GM12878 (cell line): Measurements from ENCODE around the gene PHAF1. TPM values are rescaled to one million over a fixed set of nuclear protein-coding genes. Genes with fewer than 3 reads are reported as not detected.
A peak's percentile ranks its signal among the peaks of the same experiment; 100 is the strongest.

ENCODE experiments used
- ATAC-seq: fragments of 200-7000 bp; cut with Tn5 transposase; 3 replicates; pipeline ENCODE4 v1.9.1; 2020; ENCODE audit warnings: mild to moderate bottlenecking, moderate library complexity
- BruUV-seq: library from RNA; stranded (reverse); fragments of 400-500 nt; replicated peaks from 2 replicates; lab custom pipeline; 2021; lab: Mats Ljungman, UMichigan
- CTCF ChIA-PET: fragments of 300-600 bp; sonication (Branson Sonifier 250); formaldehyde crosslinking; extraction: SDS; loops from one replicate; lab custom pipeline; 2021; ENCODE audit warnings: inconsistent platforms; lab: Yijun Ruan, JAX
- POLR2A ChIA-PET: fragments of 350-600 bp; formaldehyde crosslinking; extraction: SDS; loops from one replicate; lab custom pipeline; 2021; ENCODE audit warnings: inconsistent platforms; lab: Charles Lee
- RAD21 ChIA-PET: fragments of 300-600 bp; sonication (Branson Sonifier 250); formaldehyde crosslinking; loops from one replicate; lab custom pipeline; 2023; ENCODE audit warnings: antibody characterized with exemption; ENCODE audit not compliant: unreplicated experiment; lab: Charles Lee
- SMC1A ChIA-PET: fragments of 300-600 bp; sonication (Branson Sonifier 250); formaldehyde crosslinking; loops from one replicate; lab custom pipeline; 2023; ENCODE audit not compliant: unreplicated experiment, uncharacterized antibody; lab: Charles Lee
- DNase-seq: peaks from one replicate; pipeline ENCODE4 v3.0.0-alpha.2; 2011; ENCODE audit warnings: low read depth, low spot score
- FAIRE-seq: peaks from 3 replicates; lab custom pipeline; 2011; peaks lifted over from hg19 to GRCh38; lab: Jason Lieb, UNC
- H2AFZ ChIP-seq: 2 replicates; pipeline ENCODE4 v1.6.0; 2011; ENCODE audit warnings: low read depth, low read length, control low read depth; ENCODE audit not compliant: control insufficient read depth
- H3K27ac ChIP-seq: 2 replicates; pipeline ENCODE4 v1.5.1; 2011; ENCODE audit warnings: control low read depth; ENCODE audit not compliant: control insufficient read depth, insufficient read depth
- H3K27me3 ChIP-seq, 2 experiments: replicated peaks in 1 of 2; 2 replicates each; pipeline versions ENCODE4 v1.6.0 to v1.6.1; 2011; ENCODE audit warnings: low read length in 1 of 2; ENCODE audit not compliant: control insufficient read depth in 2 of 2, insufficient read depth in 2 of 2
- H3K36me3 ChIP-seq, 2 experiments: 2 replicates each; pipeline ENCODE4 v1.5.1; 2011; ENCODE audit warnings: low read length in 1 of 2; ENCODE audit not compliant: control insufficient read depth in 2 of 2, insufficient read depth in 2 of 2
- H3K4me1 ChIP-seq: 2 replicates; pipeline ENCODE4 v1.6.1; 2011; ENCODE audit warnings: mild to moderate bottlenecking, low read length, moderate library complexity, mixed read lengths; ENCODE audit not compliant: control insufficient read depth, insufficient read depth
- H3K4me2 ChIP-seq: 2 replicates; pipeline ENCODE4 v1.6.0; 2011; ENCODE audit warnings: control low read depth; ENCODE audit not compliant: control insufficient read depth, insufficient read depth
- H3K4me3 ChIP-seq: fragments of 200-600 bp; sonication (generic); 2 replicates; pipeline ENCODE4 v1.5.1; 2016
- H3K79me2 ChIP-seq: 2 replicates; pipeline ENCODE4 v1.6.0; 2011; ENCODE audit warnings: low read length; ENCODE audit not compliant: control insufficient read depth, insufficient read depth
- H3K9ac ChIP-seq: 2 replicates; pipeline ENCODE4 v1.8.0; 2011; ENCODE audit warnings: low read length, control low read depth, mixed read lengths; ENCODE audit not compliant: control insufficient read depth, insufficient read depth
- H3K9me3 ChIP-seq: replicated peaks from 3 replicates; pipeline ENCODE4 v1.5.1; 2011; ENCODE audit warnings: mild to moderate bottlenecking, low read length; ENCODE audit not compliant: control insufficient read depth, insufficient read depth
- H4K20me1 ChIP-seq: 2 replicates; pipeline ENCODE4 v1.6.0; 2011; ENCODE audit not compliant: control insufficient read depth, insufficient read depth
- RBBP5 ChIP-seq: fragments of 200-600 bp; sonication (generic); conservative IDR thresholded peaks from 2 replicates; pipeline ENCODE4 v1.6.1; 2016
- WGBS: methylation state at CpG from one replicate; pipeline ENCODE4 v1.1.6; 2016; ENCODE audit warnings: low lambda C conversion rate; ENCODE audit not compliant: insufficient replicate concordance, insufficient coverage; ENCODE audit errors: missing lambda C conversion rate; 5-methylcytosine and 5-hydroxymethylcytosine counted together
- in situ Hi-C: fragments of 300-500 bp; cut with MboI; formaldehyde crosslinking; loops from 9 replicates; pipeline ENCODE4 v1.14.3; 2018; ENCODE audit warnings: mixed read lengths
- intact Hi-C: fragments of 100-400 bp; cut with micrococcal nuclease; formaldehyde crosslinking; loops from one replicate; pipeline ENCODE4 v1.14.2; 2022; ENCODE audit not compliant: unreplicated experiment
- polyA plus RNA-seq, 11 experiments: library from polyadenylated mRNA; depleted of rRNA in 4 of 11; unstranded in 6 of 11; stranded (reverse) in 5 of 11; fragments of >200 nt; fragmentation: Nextera tagmentation in 4 of 11; fragmentation: Illumina TruSeq in 1 of 11; extraction: Ambion mirVana in 4 of 11; extraction: Trizol in 1 of 11; gene quantifications; 1 replicate in 1 of 11; 2 replicates in 10 of 11; pipeline versions ENCODE4 v1.2.1 to v1.2.3, GENCODE V29; 2011 to 2016; ENCODE audit warnings: inconsistent platforms in 2 of 11, missing spikeins in 2 of 11, low read depth in 1 of 11
- total RNA-seq, 4 experiments: library from RNA; depleted of rRNA in 3 of 4; stranded (reverse); fragments of >200 nt in 3 of 4; fragmentation: Illumina TruSeq in 1 of 4; extraction: Trizol in 1 of 4; gene quantifications; 2 replicates each; pipeline versions ENCODE4 v1.2.1 to v1.2.3, GENCODE V29; 2013 to 2021
- TF ChIP-seq, protein P1 (sequence below), 3 experiments: IDR thresholded peaks in 2 of 3; conservative IDR thresholded peaks in 1 of 3; 2 replicates each; pipeline ENCODE4 v1.5.1; 2011; ENCODE audit warnings: low read depth in 3 of 3, low read length in 3 of 3, mild to moderate bottlenecking in 3 of 3, control low read depth in 2 of 3, moderate library complexity in 2 of 3, inconsistent platforms in 1 of 3, mixed read lengths in 1 of 3; ENCODE audit not compliant: control insufficient read depth in 2 of 3, insufficient read depth in 1 of 3; ENCODE audit errors: extremely low read depth in 1 of 3
- TF ChIP-seq, protein P2 (sequence below): fragments of 450-650 bp; IDR thresholded peaks from 2 replicates; pipeline ENCODE4 v1.6.1; 2017; ENCODE audit warnings: antibody characterized with exemption, mild to moderate bottlenecking, moderate library complexity

PHAF1 gene
- total and polyA plus RNA-seq, 10 of the 15 experiments (the other 5 are each of a cell fraction or from before 2014, with no cell fraction given): 4.5 to 20.9 (median 14.9) TPM

DNA sequence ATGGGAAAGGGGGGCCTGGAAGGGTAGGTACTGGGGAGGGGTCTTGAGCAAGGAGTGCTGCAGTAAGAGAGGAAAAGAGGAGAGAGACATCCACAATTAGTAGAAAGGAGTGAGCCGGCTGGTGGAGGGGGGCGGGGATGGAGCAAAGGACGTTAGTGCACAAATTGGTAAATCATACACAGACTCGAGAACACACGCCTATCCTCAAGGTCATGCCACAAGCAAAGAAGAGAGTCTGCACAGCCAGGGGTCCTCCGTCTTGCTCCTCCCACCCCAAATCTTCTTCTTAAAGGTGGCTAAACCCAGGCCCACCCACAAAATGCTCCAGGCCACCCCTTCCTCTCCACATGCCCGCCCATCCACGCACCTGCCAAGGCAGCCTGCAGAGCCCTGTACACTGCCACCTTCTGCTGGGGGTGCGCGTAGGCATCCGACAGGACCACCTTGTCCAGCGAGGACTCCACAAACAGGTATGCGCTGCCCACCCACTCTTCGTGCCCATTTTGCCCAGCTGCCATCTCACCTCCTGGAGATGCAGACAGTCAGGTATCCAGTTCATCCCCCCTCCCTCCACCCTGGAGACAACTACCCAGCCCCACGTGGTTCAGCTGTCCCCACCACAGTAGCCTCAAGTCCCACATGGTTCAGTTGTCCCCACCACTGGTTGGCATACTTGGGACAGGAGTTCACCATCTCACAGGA is 46.6 kb downstream of the PHAF1 start:
- no TSS peak for BruUV-seq
- no peak overlapping the region for H3K27ac ChIP-seq
- no peaks in the 10 kb centered on the region for H3K36me3 ChIP-seq
- WGBS: 91% methylated on average over 15 of the region's 15 CpGs
- CTCF ChIA-PET: interaction anchor here (0.6 to 10.0 kb wide), 20 partner anchors 10 to 173 kb away, joined by 3 to 98 read pairs (median 8); partner anchors contain the start of gene PHAF1
- peaks cover 25% of the 10 kb centered on the region for H3K4me1 ChIP-seq
- FAIRE-seq: no peak
- peaks cover 10% of the 10 kb centered on the region; the same call in 1 of the 2 replicates for H4K20me1 ChIP-seq
- ATAC-seq: no peak
- no peak overlapping the region for H2AFZ ChIP-seq
- H3K9ac ChIP-seq: no peak overlapping the region
- RAD21 ChIA-PET: interaction anchor here (1.2 to 2.6 kb wide), 9 partner anchors 14 to 138 kb away, joined by 4 to 69 read pairs (median 6); partner anchors contain the start of gene NOL3
- DNase-seq: no peak
- no peak overlapping the region for H3K4me3 ChIP-seq
- POLR2A ChIA-PET: interaction anchor here (0.5 to 8.2 kb wide), 3 partner anchors 17 to 71 kb away, joined by 4 to 137 read pairs (median 5); partner anchors contain the start of gene NOL3
- in situ Hi-C loops: loop anchor here (10.0 kb wide), 1 partner anchor 181 kb away; no protein-coding TSS in a partner anchor
- TF ChIP-seq RBBP5: no peak
- TF ChIP-seq, protein P1, sequence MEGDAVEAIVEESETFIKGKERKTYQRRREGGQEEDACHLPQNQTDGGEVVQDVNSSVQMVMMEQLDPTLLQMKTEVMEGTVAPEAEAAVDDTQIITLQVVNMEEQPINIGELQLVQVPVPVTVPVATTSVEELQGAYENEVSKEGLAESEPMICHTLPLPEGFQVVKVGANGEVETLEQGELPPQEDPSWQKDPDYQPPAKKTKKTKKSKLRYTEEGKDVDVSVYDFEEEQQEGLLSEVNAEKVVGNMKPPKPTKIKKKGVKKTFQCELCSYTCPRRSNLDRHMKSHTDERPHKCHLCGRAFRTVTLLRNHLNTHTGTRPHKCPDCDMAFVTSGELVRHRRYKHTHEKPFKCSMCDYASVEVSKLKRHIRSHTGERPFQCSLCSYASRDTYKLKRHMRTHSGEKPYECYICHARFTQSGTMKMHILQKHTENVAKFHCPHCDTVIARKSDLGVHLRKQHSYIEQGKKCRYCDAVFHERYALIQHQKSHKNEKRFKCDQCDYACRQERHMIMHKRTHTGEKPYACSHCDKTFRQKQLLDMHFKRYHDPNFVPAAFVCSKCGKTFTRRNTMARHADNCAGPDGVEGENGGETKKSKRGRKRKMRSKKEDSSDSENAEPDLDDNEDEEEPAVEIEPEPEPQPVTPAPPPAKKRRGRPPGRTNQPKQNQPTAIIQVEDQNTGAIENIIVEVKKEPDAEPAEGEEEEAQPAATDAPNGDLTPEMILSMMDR (IDR thresholded peaks at IDR 0.05 in 2 of 3, conservative IDR thresholded peaks at IDR 0.05 in 1 of 3; ENCODE audit: control insufficient read depth in 2 of 3, extremely low read depth in 1 of 3, insufficient read depth in 1 of 3, low read depth in 3 of 3, low read length in 3 of 3): 0 out of 6 replicates have a peak, but pooled peaks of 2 of the 3 experiments have one; percentile 10 to 14
- TF ChIP-seq, protein P2, sequence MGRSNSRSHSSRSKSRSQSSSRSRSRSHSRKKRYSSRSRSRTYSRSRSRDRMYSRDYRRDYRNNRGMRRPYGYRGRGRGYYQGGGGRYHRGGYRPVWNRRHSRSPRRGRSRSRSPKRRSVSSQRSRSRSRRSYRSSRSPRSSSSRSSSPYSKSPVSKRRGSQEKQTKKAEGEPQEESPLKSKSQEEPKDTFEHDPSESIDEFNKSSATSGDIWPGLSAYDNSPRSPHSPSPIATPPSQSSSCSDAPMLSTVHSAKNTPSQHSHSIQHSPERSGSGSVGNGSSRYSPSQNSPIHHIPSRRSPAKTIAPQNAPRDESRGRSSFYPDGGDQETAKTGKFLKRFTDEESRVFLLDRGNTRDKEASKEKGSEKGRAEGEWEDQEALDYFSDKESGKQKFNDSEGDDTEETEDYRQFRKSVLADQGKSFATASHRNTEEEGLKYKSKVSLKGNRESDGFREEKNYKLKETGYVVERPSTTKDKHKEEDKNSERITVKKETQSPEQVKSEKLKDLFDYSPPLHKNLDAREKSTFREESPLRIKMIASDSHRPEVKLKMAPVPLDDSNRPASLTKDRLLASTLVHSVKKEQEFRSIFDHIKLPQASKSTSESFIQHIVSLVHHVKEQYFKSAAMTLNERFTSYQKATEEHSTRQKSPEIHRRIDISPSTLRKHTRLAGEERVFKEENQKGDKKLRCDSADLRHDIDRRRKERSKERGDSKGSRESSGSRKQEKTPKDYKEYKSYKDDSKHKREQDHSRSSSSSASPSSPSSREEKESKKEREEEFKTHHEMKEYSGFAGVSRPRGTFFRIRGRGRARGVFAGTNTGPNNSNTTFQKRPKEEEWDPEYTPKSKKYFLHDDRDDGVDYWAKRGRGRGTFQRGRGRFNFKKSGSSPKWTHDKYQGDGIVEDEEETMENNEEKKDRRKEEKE: no peak
- intact Hi-C loops: loop anchor here (5.0 kb wide), 2 partner anchors 54 to 506 kb away; partner anchors contain the start of genes ACD and PARD6A
- H3K9me3 ChIP-seq: no peaks in the 10 kb centered on the region
- no peaks in the 10 kb centered on the region for H3K27me3 ChIP-seq
- peak overlapping the region; percentile 44; the same call in 1 of the 2 replicates for H3K4me2 ChIP-seq
- H3K79me2 ChIP-seq: peaks cover 11% of the 10 kb centered on the region
- SMC1A ChIA-PET: interaction anchor here (0.6 to 2.1 kb wide), 7 partner anchors 55 to 198 kb away, joined by 3 to 18 read pairs (median 6); no protein-coding TSS in a partner anchor
